H1 (cell line): ENCODE measurements around the gene ZFYVE1.

Experiments used
- BRCA1 ChIP-seq: IDR thresholded peaks from 2 replicates; pipeline ENCODE4 v1.6.1; 2012; ENCODE audit warnings: low read depth, low read length, improper control_type of control experiment
- EP300 ChIP-seq, 2 experiments: IDR thresholded peaks; 1 replicate in 1 of 2; 2 replicates in 1 of 2; pipeline ENCODE4 v1.6.1; 2011 to 2012; ENCODE audit warnings: low read depth in 2 of 2, low read length in 2 of 2, mild to moderate bottlenecking in 2 of 2, borderline replicate concordance in 1 of 2, inconsistent platforms in 1 of 2, moderate library complexity in 1 of 2
- HDAC2 ChIP-seq, 2 experiments: fragments of 300-600 bp in 1 of 2; sonication (generic) in 1 of 2; IDR thresholded peaks; 2 replicates each; pipeline ENCODE4 v1.6.1; 2011 to 2012; ENCODE audit warnings: low read depth in 2 of 2, low read length in 2 of 2, mild to moderate bottlenecking in 2 of 2, moderate library complexity in 2 of 2, borderline replicate concordance in 1 of 2, inconsistent platforms in 1 of 2
- NRF1 ChIP-seq: IDR thresholded peaks from 2 replicates; pipeline ENCODE4 v1.6.1; 2011; ENCODE audit warnings: mild to moderate bottlenecking, low read depth, low read length, improper control_type of control experiment
- POLR2A ChIP-seq, 2 experiments: IDR thresholded peaks; 1 replicate in 1 of 2; 2 replicates in 1 of 2; pipeline ENCODE4 v1.6.1; 2011; ENCODE audit warnings: low read depth in 2 of 2, low read length in 2 of 2, mild to moderate bottlenecking in 2 of 2; ENCODE audit errors: control extremely low read depth in 1 of 2
- RNF2 ChIP-seq: fragments of 200-900, 300-1000 bp; sonication (generic); IDR thresholded peaks from 2 replicates; pipeline ENCODE4 v1.7.1; 2016; ENCODE audit warnings: borderline replicate concordance, low read depth, mild to moderate bottlenecking, antibody characterized with exemption, low read length; ENCODE audit not compliant: poor library complexity, severe bottlenecking; ENCODE audit errors: missing control alignments
- ZNF274 ChIP-seq: IDR thresholded peaks from 2 replicates; pipeline ENCODE4 v1.7.0; 2012; ENCODE audit warnings: low read length, borderline replicate concordance; ENCODE audit errors: extremely low read depth
- TF ChIP-seq, protein P1 (sequence below), 3 experiments: IDR thresholded peaks; 1 replicate in 2 of 3; 2 replicates in 1 of 3; pipeline versions ENCODE4 v1.5.1 to v1.6.1; 2011; ENCODE audit warnings: low read length in 3 of 3, mild to moderate bottlenecking in 3 of 3, inconsistent platforms in 2 of 3, low read depth in 1 of 3, moderate library complexity in 1 of 3; ENCODE audit not compliant: insufficient read depth in 1 of 3; ENCODE audit errors: control extremely low read depth in 1 of 3

DNA sequence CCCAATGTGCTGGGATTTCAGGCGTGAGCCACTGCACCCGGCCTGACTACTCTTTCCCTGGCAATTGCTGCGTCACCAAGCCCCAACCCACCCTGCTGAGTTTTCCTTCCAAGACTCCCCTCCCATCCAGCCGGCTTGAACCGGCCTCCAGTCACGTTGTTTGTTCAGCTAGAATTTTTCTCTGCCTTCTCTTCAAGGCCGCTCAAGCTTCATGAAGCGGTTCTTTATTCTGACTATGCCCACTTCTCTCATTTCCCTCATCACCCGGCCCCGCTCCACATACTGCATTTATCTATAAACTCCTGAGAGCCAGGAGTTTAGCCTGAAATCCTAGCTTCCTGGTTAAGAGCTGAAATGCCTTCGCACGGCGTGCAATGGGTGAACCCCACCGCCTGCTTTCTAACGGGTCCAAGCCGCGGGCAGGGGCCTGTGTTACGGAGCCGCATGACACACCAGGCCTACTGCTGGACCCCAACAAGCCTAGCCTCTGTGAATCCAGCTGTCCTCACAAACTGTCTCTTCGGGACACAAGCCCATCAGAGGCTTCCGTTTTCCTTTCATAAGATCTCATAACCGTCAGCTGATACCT lies 101.6 kb downstream of the ZFYVE1 start:
- TF ChIP-seq, protein P1, sequence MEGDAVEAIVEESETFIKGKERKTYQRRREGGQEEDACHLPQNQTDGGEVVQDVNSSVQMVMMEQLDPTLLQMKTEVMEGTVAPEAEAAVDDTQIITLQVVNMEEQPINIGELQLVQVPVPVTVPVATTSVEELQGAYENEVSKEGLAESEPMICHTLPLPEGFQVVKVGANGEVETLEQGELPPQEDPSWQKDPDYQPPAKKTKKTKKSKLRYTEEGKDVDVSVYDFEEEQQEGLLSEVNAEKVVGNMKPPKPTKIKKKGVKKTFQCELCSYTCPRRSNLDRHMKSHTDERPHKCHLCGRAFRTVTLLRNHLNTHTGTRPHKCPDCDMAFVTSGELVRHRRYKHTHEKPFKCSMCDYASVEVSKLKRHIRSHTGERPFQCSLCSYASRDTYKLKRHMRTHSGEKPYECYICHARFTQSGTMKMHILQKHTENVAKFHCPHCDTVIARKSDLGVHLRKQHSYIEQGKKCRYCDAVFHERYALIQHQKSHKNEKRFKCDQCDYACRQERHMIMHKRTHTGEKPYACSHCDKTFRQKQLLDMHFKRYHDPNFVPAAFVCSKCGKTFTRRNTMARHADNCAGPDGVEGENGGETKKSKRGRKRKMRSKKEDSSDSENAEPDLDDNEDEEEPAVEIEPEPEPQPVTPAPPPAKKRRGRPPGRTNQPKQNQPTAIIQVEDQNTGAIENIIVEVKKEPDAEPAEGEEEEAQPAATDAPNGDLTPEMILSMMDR (IDR thresholded peaks at IDR 0.05; ENCODE audit: control extremely low read depth in 1 of 3, insufficient read depth in 1 of 3, low read depth in 1 of 3, low read length in 3 of 3): no peak
- no peak for TF ChIP-seq RNF2
- no peak for TF ChIP-seq EP300 (IDR thresholded peaks at IDR 0.05; ENCODE audit: borderline replicate concordance in 1 of 2, low read depth in 2 of 2, low read length in 2 of 2)
- no peak for TF ChIP-seq ZNF274
- no peak for TF ChIP-seq NRF1
- no peak for TF ChIP-seq HDAC2 (IDR thresholded peaks at IDR 0.05; ENCODE audit: borderline replicate concordance in 1 of 2, low read depth in 2 of 2, low read length in 2 of 2)
- no peak for TF ChIP-seq BRCA1
- no peak for TF ChIP-seq POLR2A (IDR thresholded peaks at IDR 0.05; ENCODE audit: control extremely low read depth in 1 of 2, low read depth in 2 of 2, low read length in 2 of 2)
